HG03159 (cell line): ENCODE data around the gene UNG.
"Not testable (repeated sequence)": the region's sequence is repeated elsewhere in the genome, so short reads cannot be mapped to it uniquely, and the experiment has no call there.

Experiments used
- ATAC-seq: cut with Tn5 transposase; IDR thresholded peaks from one replicate; pipeline ENCODE4 v1.9.1; 2021; ENCODE audit warnings: mild to moderate bottlenecking, moderate library complexity; ENCODE audit not compliant: unreplicated experiment

UNG gene

GRCh38 chr12:109120557-109120956 is 23.2 kb downstream of the UNG start:
- ATAC-seq = no peak

GRCh38 chr12:109121346-109121880 is 24.0 kb downstream of the UNG start:
- no peak for ATAC-seq

- no peak for ATAC-seq
These were observed 27.7 kb downstream of the UNG start for GRCh38 chr12:109124878-109125648.

- no peak for ATAC-seq
These were observed 28.4 kb downstream of the UNG start for GRCh38 chr12:109125791-109126190.

GRCh38 chr12:109126784-109127183 is 29.4 kb downstream of the UNG start:
- no peak for ATAC-seq

GRCh38 chr12:109127533-109128242 is 30.3 kb downstream of the UNG start:
- no peak for ATAC-seq

- no peak for ATAC-seq
These were observed 33.1 kb downstream of the UNG start for GRCh38 chr12:109130297-109131153.

- ATAC-seq = no peak
These were observed 34.0 kb downstream of the UNG start for GRCh38 chr12:109131154-109132050.

- no peak for ATAC-seq
These were observed 37.0 kb downstream of the UNG start for GRCh38 chr12:109134186-109134917.

GRCh38 chr12:109137055-109137454 is 39.7 kb downstream of the UNG start:
- no peak for ATAC-seq

GRCh38 chr12:109139360-109139759 is 42.0 kb downstream of the UNG start:
- ATAC-seq = no peak

GRCh38 chr12:109139791-109140190 is 42.4 kb downstream of the UNG start:
- ATAC-seq = no peak

GRCh38 chr12:109140560-109140959 is 43.2 kb downstream of the UNG start:
- no peak for ATAC-seq

GRCh38 chr12:109144224-109144623 is 46.8 kb downstream of the UNG start:
- no peak for ATAC-seq

GRCh38 chr12:109147126-109147525 is 49.7 kb downstream of the UNG start:
- not testable (repeated sequence) for ATAC-seq

GRCh38 chr12:109147954-109148353 is 50.6 kb downstream of the UNG start:
- no peak for ATAC-seq

- ATAC-seq = no peak
These were observed 52.8 kb downstream of the UNG start for GRCh38 chr12:109150124-109150640.

- ATAC-seq = no peak
These were observed 54.1 kb downstream of the UNG start for GRCh38 chr12:109151457-109151856.

- no peak for ATAC-seq
These were observed 56.5 kb downstream of the UNG start for GRCh38 chr12:109153821-109154441.
